GM12875 (cell line): Measurements from ENCODE around the gene ERF.

Source experiments
- H3K4me3 ChIP-seq: one replicate; pipeline ENCODE4 v1.5.1; 2011; ENCODE audit warnings: low read depth, low read length, control low read depth
- CTCF ChIP-seq: IDR thresholded peaks from 2 replicates; pipeline ENCODE4 v1.5.1; 2011; ENCODE audit warnings: low read depth, mild to moderate bottlenecking, control low read depth, inconsistent platforms, low read length, moderate library complexity, borderline replicate concordance; ENCODE audit not compliant: insufficient read depth

The ERF gene

DNA sequence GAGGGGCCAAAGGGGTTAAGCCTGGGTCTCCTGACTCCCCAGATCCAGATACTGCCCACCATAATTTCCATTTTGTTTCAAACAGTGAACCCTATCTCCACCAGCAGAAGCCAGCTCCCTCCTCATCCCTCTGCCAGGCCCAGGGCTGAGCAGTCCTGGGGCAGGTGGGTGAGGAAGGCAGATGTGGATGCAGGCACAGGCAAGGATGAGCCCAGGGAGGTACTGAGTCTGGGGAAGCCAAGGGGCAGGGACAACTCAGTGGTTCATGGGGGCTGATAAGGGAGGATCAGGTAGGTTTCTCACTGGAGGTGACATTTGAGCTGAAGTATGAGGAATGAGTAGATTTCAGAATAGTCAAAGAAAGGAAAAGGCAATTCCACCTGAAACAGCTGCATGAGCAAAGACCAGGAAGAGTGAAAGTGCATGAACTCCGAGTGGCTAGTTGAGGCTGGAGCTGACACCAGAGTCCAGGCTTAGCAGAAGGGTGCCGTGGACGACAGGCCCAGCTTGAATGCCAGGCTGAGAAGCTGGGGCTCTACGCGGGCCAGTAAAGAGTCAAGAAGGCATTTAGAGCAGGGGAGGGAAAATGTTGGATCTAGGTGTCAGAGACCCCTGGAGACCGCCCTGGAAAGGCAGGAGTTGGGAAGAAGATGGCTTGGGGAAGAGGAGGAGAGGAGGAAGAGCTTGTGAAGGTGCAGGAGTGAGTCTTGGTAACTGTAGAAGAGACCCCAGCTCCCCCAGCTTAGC lies 24.4 kb upstream of the ERF start:
- peak overlapping the region; percentile 77 for H3K4me3 ChIP-seq
- no peak for TF ChIP-seq CTCF

- TF ChIP-seq CTCF = no peak
- H3K4me3 ChIP-seq = no peak overlapping the region
Observed at GRCh38 chr19:42278452-42279154, 23.7 kb upstream of the ERF start.

DNA sequence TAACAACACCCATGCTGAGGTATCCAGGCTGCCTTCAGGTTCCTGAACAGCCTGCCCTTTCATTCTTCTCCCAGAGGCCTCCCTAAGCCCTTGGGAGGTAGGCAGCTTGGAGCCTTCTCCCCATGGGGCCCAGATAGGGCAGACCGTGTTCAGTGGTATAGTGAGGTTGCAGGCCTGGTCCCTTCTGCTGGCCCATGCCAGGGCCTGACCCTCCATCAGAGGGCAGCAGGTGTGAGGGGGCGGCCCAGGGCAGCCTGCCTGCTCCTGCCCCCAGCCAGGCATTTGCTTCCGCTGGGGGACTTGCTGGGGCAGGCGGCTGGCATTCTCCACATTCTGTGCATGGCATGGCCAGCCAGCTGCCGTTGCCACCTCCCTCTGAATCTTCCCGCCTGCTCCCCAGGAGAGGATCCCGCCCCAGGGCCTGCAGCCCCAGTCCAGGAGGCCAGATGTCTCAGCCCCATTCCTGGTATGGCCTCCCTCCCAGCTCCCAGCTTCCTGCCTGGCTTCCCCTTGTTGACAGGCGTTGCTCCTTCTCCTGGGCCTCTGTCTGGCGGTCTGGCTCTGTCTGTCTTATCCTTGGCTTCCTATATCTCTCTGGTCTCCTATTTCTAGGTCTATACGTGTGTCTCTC lies 23.0 kb upstream of the ERF start:
- no peak overlapping the region for H3K4me3 ChIP-seq
- no peak for TF ChIP-seq CTCF

GRCh38 chr19:42276821-42277220 lies 21.9 kb upstream of the ERF start:
- no peak overlapping the region for H3K4me3 ChIP-seq
- TF ChIP-seq CTCF = no peak

DNA sequence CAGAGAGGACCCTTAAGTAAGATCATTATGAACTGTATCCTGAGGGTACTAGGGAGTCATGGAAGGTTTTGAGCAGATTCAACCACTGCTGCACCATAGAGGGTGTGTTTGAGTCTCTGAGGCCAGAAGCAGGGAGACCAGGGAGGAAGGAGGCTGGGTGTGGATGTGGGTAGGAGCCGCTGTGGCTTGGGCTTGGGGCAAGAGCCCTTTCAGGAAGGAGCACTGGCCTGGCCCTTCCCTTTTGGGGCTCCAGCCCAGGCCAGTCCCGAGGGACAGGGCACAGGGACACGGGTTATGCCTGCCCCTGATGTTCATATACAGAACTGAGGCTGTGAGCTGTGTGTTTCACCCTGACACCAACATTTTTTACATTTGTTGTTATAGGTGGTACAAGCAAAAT lies 21.4 kb upstream of the ERF start:
- no peak for TF ChIP-seq CTCF
- H3K4me3 ChIP-seq = no peak overlapping the region

GRCh38 chr19:42275517-42275916 lies 20.6 kb upstream of the ERF start:
- TF ChIP-seq CTCF = no peak
- no peak overlapping the region for H3K4me3 ChIP-seq

- no peak overlapping the region for H3K4me3 ChIP-seq
- no peak for TF ChIP-seq CTCF
Observed at GRCh38 chr19:42275103-42275502, 20.2 kb upstream of the ERF start.
